HG02798 (cell line): ENCODE results near the gene RFX3.
A peak's percentile ranks its signal among the peaks of the same experiment; 100 is the strongest.

ENCODE experiments used
- ATAC-seq: cut with Tn5 transposase; IDR thresholded peaks from one replicate; pipeline ENCODE4 v1.9.1; 2021; ENCODE audit warnings: mild to moderate bottlenecking; ENCODE audit not compliant: unreplicated experiment, poor library complexity

RFX3 gene

GRCh38 chr9:3299872-3300271 is 225.9 kb downstream of the RFX3 start:
- peak; percentile 98 for ATAC-seq

GRCh38 chr9:3296536-3296935 is 229.3 kb downstream of the RFX3 start:
- ATAC-seq = no peak

DNA sequence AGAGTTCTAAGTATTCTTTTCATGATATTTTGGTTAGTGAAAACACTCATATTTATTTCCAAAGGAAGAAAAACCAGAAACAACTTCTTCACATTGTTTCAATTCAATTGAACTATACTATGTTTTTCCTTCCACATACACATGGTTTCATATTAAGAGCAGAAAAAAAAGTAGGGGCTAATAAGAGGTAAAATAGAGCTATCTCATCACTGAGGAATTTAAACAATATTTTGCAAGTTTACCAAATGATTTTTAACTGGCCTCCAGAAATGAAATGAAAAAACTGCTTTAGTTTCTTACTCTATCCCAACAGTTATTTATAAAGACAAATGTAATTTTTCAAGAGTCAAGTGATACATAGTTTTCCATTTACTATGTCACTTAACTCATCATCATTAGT is 233.5 kb downstream of the RFX3 start:
- no peak for ATAC-seq

- no peak for ATAC-seq
These were observed 235.5 kb downstream of the RFX3 start for GRCh38 chr9:3290231-3290840.

DNA sequence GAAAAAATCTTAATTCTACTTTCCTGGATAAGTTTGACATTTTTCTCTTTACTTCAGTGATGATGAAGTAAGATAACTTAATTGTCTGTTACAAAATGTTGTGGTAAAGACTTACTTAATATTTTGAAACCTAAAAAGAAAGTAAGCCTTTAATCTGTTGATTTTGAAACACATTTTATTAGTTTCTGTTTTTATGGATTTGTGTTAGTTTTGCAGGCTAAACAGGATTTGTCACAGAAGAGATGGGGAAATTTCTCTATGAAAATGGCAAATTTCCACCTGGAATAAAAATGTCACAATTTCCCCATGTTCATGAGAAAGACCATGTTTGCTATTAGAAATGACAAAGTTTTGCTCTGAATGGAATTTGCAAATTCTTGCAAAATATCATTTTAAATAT is 237.1 kb downstream of the RFX3 start:
- no peak for ATAC-seq

DNA sequence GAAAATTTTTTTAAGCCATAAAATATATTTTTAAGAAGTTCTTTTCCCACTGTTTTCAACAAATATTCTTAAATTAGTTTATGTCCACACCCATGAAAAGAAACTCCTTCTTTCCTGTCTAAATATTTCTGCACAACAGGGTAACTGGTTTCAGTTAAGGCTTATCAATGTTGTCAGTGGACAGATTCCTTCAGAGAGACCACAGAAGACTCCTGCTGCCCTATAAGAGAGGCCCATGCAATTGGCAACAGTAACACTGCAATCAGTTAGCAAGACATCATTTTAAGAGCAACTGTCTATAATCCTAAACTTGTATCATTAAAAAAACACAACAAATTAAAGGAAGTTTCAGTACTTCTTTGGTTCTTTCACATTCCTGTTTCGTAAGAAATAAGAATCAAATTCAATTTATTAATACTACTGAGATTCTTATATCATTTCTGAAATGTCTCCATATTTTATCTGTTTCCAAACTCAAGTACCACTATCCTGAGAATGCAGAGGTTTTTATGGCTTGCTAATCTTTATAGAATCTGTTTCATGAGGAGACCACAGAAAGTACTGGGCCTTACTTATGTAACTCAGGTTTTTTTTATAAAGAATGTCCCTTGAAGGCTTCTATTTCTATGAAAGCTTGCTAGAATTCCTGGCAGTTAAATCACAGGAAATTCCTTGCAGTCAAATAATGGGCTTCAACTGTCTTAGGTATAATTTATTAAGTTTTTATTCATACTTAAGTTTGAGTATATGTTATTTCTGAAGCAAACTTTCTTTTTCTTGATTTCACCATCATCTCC is 240.2 kb downstream of the RFX3 start:
- ATAC-seq = no peak

DNA sequence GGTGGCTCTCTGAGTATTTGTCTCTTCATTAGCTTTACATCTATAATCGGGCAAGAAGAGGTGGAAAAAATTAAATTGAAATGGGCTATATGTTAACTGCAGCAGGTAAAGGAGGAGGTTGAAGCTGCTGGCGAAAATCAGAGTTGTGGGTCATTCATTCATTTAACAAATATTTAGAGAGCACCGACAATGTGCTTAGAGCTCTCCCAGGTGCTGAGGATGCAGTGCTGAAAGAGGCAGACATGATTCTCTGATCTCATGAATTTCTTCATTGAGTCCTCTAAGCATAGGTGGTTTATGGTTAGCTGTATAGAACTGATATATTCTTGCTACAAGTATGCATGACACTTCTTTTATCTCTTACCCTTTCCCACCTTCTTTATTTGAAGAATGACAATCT is 243.4 kb downstream of the RFX3 start:
- ATAC-seq = no peak

- peak; percentile 80 for ATAC-seq
These were observed 244.4 kb downstream of the RFX3 start for GRCh38 chr9:3281399-3281798.

DNA sequence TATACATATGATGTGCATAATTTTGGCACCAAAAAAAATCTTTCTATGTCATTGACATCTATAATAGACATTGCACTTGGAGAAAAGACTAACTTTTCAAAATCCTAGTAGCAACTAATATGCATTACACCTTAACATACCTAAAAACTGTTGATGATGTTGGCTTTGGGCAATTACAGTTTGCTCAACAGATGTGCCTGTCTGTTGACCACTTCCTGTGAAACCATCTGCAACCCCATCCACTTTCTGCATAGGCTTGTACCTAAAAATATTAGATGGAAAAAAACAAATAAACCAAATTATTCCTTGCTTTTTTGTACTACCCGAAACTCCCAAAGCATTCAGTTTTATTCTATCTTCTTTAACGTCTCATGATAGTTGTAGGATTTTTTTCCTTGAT is 248.6 kb downstream of the RFX3 start:
- peak; percentile 57 for ATAC-seq

DNA sequence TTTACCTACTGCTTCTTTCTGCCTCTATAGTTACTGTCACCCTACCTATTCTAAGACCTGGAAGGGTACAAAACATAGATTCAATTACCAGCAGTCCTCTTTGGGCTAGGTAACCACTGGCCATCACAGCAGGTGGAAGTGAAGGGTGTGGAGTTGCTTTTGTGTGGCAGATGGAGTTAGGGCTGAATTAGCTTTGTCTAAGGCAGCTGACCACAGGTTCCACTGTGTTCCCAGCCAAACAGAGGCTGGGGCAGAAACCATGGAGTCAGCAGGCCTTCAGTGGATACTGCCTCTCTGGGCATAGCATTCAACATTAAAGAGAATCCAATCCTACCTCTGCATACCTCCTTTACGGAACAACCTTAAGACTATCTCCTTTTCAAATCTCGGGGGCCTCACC is 254.2 kb downstream of the RFX3 start:
- ATAC-seq = no peak

DNA sequence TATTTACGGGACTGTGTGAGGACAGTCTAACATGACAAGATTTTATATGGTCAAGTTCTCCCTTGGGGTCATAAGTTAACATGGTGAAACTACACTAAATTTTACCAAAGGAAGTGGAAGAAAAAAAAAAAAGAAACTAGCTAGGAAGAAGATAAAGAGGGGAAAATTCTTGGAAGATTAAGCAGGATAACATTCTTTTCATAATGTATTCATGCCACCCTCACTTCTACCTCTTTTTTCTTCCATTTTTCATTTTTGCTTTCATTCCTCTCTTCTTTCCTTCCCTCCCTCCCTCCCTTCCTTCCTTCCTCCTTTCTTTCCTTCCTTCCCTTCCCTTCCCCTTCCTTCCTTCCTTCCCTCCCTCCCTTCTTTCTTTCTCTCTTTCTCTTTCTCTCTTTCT is 254.6 kb downstream of the RFX3 start:
- ATAC-seq = no peak

DNA sequence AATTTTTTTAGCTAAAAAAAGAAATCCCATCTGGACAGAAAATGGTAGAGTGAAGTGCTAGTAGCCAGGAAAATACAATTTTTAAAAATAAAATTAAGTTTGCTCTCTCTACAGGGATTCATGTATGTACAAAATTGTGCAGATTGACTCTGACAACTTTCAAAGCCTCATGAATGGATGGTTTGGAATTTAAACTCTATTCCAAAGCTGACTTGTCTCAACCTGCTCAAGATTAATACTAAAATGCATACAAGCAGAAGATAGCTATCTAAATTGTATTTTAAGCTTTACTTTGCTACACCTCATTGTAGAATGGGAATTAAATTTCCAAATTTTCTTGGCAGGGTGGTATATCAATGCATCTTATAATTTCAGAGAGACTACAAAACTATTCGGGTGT is 257.6 kb downstream of the RFX3 start:
- no peak for ATAC-seq

DNA sequence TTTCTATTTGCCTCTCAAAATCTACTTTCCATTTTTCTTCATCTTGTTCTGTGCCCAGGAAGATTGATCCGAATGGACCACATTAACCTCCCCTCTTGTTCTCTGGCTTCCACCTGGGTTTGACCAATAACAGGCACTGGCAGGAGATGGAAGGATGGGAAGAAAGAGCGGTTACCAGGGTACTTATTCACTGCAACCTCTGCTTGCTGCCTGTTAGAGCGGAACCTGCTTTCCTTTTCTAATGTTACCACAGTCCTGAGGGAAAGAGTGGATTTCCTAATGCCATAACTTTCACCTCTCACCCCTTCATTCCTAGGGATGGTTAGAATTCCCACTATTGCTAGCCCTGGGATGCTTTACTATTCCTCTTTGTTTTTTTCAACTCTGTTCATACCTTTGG is 262.1 kb downstream of the RFX3 start:
- ATAC-seq = no peak

- no peak for ATAC-seq
These were observed 262.8 kb downstream of the RFX3 start for GRCh38 chr9:3262826-3263529.

DNA sequence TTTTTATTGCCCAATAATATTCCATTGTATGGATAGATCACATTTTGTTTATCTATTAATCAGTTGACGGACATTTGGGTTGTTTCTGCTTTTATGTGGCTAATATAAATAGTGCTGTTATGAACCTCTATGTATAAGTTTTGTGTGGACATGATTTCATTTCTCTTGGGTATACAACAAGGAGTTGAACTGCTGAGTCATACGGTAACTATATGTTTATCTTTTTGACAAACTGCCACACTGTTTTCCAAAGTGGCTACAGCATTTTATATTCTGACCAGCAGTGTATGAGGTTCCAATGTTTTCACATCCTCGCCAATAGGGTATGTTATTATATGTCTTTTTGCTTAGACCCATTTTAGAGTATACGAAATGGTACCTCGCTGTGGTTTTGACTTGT is 264.3 kb downstream of the RFX3 start:
- no peak for ATAC-seq

- no peak for ATAC-seq
These were observed 269.1 kb downstream of the RFX3 start for GRCh38 chr9:3256571-3257330.

DNA sequence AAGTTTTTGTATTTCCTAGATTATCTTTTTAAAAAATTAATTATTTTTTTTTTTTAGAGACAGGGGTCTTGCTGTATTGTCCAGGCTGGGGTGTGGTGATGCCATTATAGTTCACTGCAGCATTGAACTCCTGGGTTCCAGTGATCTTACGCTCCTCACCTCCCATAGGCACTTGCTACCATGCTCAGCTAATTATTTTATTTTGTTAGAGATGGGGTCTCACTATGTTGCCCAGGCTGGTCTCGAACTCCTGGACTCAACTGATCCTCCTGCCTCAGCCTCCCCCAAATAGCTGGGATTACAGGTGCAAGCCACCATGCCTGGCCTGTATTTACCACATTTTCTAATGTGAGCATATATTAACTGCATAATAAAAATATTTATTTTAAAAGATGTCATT is 274.5 kb downstream of the RFX3 start:
- no peak for ATAC-seq

DNA sequence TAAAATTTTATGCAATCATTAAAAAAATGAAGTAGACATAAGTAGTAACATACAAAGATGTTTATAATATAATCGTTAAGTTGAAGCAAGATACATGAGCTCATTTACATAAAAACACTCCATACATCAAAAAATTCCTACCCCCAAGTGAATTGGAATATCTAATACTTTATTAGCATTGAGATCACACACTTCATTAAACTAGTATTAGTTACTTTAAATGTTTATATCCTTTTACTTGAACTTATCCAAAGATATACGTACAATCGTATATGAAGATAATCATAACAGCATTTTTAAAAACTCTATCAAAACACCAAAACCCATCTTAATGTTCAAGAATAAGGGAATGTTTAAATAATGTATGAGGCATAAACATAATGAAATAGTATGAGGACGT is 275.1 kb downstream of the RFX3 start:
- ATAC-seq = no peak

DNA sequence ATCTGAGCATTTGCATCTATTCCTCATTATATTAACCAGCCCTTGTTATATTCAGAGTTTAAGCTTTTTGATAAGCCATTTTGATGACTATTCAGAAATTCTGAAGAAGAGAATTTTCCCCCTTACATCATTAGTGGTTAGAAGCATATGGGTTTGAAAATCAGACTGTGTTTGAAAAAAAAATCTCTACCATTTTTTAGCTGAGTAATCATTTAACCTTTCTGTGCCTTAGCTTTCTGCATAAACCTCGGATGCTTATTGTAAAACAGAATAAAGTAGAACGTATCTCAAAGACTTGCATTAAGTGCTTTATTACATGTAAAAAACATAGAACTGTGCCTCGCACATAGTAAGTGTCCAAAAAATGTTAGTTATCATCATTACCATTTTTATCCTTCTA is 278.6 kb downstream of the RFX3 start:
- no peak for ATAC-seq

- ATAC-seq = no peak
These were observed 279.6 kb downstream of the RFX3 start for GRCh38 chr9:3246241-3246640.
